ENCODE results near the gene SLC16A3. TPM values are rescaled to one million over a fixed set of nuclear protein-coding genes. Genes with fewer than 3 reads are reported as not detected.

The SLC16A3 gene
- total RNA-seq, 1 donor from 2014 or later, result 21.0 TPM

DNA sequence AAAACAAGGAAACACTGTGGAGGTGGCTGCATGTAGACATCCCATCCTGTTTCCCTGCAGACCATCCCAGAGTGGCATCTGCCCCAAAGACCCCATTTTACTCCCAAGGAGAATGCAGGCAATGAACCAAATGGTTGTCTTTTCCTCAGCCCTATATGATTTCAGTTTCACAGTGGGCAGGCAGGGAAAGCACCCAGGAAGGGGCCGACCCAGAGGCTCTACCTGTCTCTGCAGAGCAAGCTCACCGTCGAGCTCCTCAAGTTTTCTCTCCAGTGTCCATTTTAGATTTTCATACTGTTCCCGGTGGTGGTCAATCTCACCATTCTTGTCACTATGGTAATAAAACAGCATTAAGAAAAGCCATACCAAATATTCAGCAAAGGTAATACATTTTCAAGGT is 30.8 kb upstream of the SLC16A3 start:
- Histone ChIP-seq H3K4me1 (no peaks in the 10 kb centered on the region), H3K4me3 (no peak overlapping the region), H4K20me1 (ENCODE audit: low read depth) (no peaks in the 10 kb centered on the region), H3K79me2 (ENCODE audit: low read depth) (no peaks in the 10 kb centered on the region), H3F3A (ENCODE audit: low read depth) (no peaks in the 10 kb centered on the region), H3K27ac (no peak overlapping the region), H3K27me3 (no peaks in the 10 kb centered on the region), H3K36me3 (no peaks in the 10 kb centered on the region), H3K9ac (no peak overlapping the region), H3K4me2 (no peak overlapping the region), H2AFZ (replicated peaks) (no peak overlapping the region), H3K9me3 (ENCODE audit: low read depth) (no peaks in the 10 kb centered on the region)
- peaks cover 6% of the 10 kb centered on the region for H3K27me3 Mint-ChIP-seq (ENCODE audit: insufficient read depth, low read depth)
- H3K27ac Mint-ChIP-seq, result no peak overlapping the region
- no peaks in the 10 kb centered on the region for H3K9me3 Mint-ChIP-seq
- H3K4me1 Mint-ChIP-seq, result no peaks in the 10 kb centered on the region
- DNase-seq (ENCODE audit: low spot score), result no peak
- H3K36me3 Mint-ChIP-seq, result peaks cover 20% of the 10 kb centered on the region
- no peak for TF ChIP-seq EZH2 (IDR thresholded peaks at IDR 0.05)
- no peak for TF ChIP-seq EZH2phosphoT487 (IDR thresholded peaks at IDR 0.05)
- TF ChIP-seq, protein P1, sequence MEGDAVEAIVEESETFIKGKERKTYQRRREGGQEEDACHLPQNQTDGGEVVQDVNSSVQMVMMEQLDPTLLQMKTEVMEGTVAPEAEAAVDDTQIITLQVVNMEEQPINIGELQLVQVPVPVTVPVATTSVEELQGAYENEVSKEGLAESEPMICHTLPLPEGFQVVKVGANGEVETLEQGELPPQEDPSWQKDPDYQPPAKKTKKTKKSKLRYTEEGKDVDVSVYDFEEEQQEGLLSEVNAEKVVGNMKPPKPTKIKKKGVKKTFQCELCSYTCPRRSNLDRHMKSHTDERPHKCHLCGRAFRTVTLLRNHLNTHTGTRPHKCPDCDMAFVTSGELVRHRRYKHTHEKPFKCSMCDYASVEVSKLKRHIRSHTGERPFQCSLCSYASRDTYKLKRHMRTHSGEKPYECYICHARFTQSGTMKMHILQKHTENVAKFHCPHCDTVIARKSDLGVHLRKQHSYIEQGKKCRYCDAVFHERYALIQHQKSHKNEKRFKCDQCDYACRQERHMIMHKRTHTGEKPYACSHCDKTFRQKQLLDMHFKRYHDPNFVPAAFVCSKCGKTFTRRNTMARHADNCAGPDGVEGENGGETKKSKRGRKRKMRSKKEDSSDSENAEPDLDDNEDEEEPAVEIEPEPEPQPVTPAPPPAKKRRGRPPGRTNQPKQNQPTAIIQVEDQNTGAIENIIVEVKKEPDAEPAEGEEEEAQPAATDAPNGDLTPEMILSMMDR (IDR thresholded peaks at IDR 0.05), result no peak
- H3K4me3 Mint-ChIP-seq, result no peak overlapping the region

- TF ChIP-seq, protein P1 (IDR thresholded peaks at IDR 0.05), result no peak
- TF ChIP-seq EZH2phosphoT487 (IDR thresholded peaks at IDR 0.05) (no peak), EZH2 (IDR thresholded peaks at IDR 0.05) (no peak)
- H3K4me2 ChIP-seq, result no peak overlapping the region
- no peaks in the 10 kb centered on the region for H3K36me3 ChIP-seq
- no peak overlapping the region for H3K4me3 Mint-ChIP-seq
- H3K4me1 Mint-ChIP-seq, result no peaks in the 10 kb centered on the region
- H3F3A ChIP-seq (ENCODE audit: low read depth), result no peaks in the 10 kb centered on the region
- H3K4me1 ChIP-seq, result no peaks in the 10 kb centered on the region
- H3K9me3 ChIP-seq (ENCODE audit: low read depth), result no peaks in the 10 kb centered on the region
- no peak overlapping the region for H2AFZ ChIP-seq (replicated peaks)
- no peak overlapping the region for H3K27ac ChIP-seq
- H3K4me3 ChIP-seq, result no peak overlapping the region
- H3K9me3 Mint-ChIP-seq, result no peaks in the 10 kb centered on the region
- H3K36me3 Mint-ChIP-seq, result peaks cover 15% of the 10 kb centered on the region
- H3K27me3 Mint-ChIP-seq (ENCODE audit: insufficient read depth, low read depth), result peaks cover 3% of the 10 kb centered on the region
- no peak for DNase-seq (ENCODE audit: low spot score)
- no peak overlapping the region for H3K9ac ChIP-seq
- no peaks in the 10 kb centered on the region for H4K20me1 ChIP-seq (ENCODE audit: low read depth)
- no peaks in the 10 kb centered on the region for H3K27me3 ChIP-seq
- H3K27ac Mint-ChIP-seq, result no peak overlapping the region
- no peaks in the 10 kb centered on the region for H3K79me2 ChIP-seq (ENCODE audit: low read depth)
These were observed 29.3 kb upstream of the SLC16A3 start for GRCh38 chr17:82199496-82199895.

GRCh38 chr17:82200135-82200534 is 28.7 kb upstream of the SLC16A3 start:
- Histone ChIP-seq H3K9me3 (ENCODE audit: low read depth) (no peaks in the 10 kb centered on the region), H3K4me2 (no peak overlapping the region), H3K4me3 (no peak overlapping the region), H3K36me3 (no peaks in the 10 kb centered on the region), H3F3A (ENCODE audit: low read depth) (no peaks in the 10 kb centered on the region), H2AFZ (replicated peaks) (no peak overlapping the region), H3K9ac (no peak overlapping the region), H4K20me1 (ENCODE audit: low read depth) (peaks cover 4% of the 10 kb centered on the region), H3K27me3 (no peaks in the 10 kb centered on the region), H3K4me1 (no peaks in the 10 kb centered on the region), H3K79me2 (ENCODE audit: low read depth) (no peaks in the 10 kb centered on the region), H3K27ac (no peak overlapping the region)
- no peaks in the 10 kb centered on the region for H3K4me1 Mint-ChIP-seq
- H3K36me3 Mint-ChIP-seq, result peaks cover 15% of the 10 kb centered on the region
- H3K27me3 Mint-ChIP-seq (ENCODE audit: insufficient read depth, low read depth), result peaks cover 3% of the 10 kb centered on the region
- DNase-seq (ENCODE audit: low spot score), result no peak
- no peaks in the 10 kb centered on the region for H3K9me3 Mint-ChIP-seq
- TF ChIP-seq EZH2 (IDR thresholded peaks at IDR 0.05) (no peak), EZH2phosphoT487 (IDR thresholded peaks at IDR 0.05) (no peak)
- TF ChIP-seq, protein P1 (IDR thresholded peaks at IDR 0.05), result no peak
- no peak overlapping the region for H3K4me3 Mint-ChIP-seq
- H3K27ac Mint-ChIP-seq, result no peak overlapping the region

Measured in neural progenitor cell (in vitro differentiated cells).